Measurements from ENCODE around the gene GLA.

- TF ChIP-seq RCOR1 (IDR thresholded peaks at IDR 0.05; ENCODE audit: borderline replicate concordance in 1 of 2, low read depth in 2 of 2, low read length in 2 of 2) (no peak), CBX1 (IDR thresholded peaks at IDR 0.05; ENCODE audit: low read depth) (no peak), POLR2A (conservative IDR thresholded peaks at IDR 0.05) (no peak), PATZ1 (CRISPR knock-in tag; IDR thresholded peaks at IDR 0.05; ENCODE audit: borderline replicate concordance) (no peak)
- TF ChIP-seq, protein P1, sequence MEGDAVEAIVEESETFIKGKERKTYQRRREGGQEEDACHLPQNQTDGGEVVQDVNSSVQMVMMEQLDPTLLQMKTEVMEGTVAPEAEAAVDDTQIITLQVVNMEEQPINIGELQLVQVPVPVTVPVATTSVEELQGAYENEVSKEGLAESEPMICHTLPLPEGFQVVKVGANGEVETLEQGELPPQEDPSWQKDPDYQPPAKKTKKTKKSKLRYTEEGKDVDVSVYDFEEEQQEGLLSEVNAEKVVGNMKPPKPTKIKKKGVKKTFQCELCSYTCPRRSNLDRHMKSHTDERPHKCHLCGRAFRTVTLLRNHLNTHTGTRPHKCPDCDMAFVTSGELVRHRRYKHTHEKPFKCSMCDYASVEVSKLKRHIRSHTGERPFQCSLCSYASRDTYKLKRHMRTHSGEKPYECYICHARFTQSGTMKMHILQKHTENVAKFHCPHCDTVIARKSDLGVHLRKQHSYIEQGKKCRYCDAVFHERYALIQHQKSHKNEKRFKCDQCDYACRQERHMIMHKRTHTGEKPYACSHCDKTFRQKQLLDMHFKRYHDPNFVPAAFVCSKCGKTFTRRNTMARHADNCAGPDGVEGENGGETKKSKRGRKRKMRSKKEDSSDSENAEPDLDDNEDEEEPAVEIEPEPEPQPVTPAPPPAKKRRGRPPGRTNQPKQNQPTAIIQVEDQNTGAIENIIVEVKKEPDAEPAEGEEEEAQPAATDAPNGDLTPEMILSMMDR (IDR thresholded peaks at IDR 0.05 in 2 of 3, conservative IDR thresholded peaks at IDR 0.05 in 1 of 3; ENCODE audit: insufficient read depth in 2 of 3, low read depth in 1 of 3, low read length in 3 of 3): no peak
Measured at GRCh38 chrX:101450085-101450484, 42.4 kb upstream of the GLA start.

All from K562 (cell line).